ENCODE measurements around the gene THSD7B. TPM values are rescaled to one million over a fixed set of nuclear protein-coding genes. Genes with fewer than 3 reads are reported as not detected.

The THSD7B gene
- total and polyA plus RNA-seq, 9 donors: 0.10 to 0.82 (median 0.37) TPM; not detected in 1

DNA sequence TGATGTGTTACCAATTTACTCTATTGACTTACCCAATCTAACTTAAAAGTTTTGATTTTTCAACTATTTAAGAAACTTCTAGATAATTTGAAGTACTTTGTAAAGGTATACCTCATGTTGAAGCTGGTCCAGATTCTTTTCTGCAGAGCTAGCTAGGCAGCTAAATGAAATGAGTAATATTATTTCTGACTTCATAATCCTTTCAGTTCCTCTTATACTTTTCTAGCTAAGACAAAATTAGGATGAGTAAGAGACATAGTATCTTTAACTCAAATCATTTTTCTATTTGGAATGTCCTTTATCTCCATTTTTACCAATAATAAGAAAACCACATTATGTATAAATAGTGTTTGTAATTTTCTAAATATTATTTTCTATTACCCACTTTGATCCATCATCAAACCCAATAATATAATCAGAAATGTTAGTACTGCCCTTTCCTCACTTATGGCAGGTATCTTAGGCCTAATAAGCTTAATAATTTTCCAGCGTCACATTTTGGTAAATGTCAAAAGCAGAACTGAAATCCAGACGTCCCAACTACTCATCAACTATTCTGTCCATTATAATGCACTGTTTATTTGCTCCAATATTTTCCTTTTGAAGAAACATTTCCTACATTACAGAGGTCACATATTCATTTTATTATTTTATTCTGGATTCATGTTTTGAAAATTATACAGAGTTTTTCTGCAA lies 456.6 kb downstream of the THSD7B start:
- no peak overlapping the region for H3K4me3 ChIP-seq
- H3K4me1 ChIP-seq (ENCODE audit: insufficient read depth): no peaks in the 10 kb centered on the region
- no peaks in the 10 kb centered on the region for H3K27me3 ChIP-seq
- TF ChIP-seq, protein P1, sequence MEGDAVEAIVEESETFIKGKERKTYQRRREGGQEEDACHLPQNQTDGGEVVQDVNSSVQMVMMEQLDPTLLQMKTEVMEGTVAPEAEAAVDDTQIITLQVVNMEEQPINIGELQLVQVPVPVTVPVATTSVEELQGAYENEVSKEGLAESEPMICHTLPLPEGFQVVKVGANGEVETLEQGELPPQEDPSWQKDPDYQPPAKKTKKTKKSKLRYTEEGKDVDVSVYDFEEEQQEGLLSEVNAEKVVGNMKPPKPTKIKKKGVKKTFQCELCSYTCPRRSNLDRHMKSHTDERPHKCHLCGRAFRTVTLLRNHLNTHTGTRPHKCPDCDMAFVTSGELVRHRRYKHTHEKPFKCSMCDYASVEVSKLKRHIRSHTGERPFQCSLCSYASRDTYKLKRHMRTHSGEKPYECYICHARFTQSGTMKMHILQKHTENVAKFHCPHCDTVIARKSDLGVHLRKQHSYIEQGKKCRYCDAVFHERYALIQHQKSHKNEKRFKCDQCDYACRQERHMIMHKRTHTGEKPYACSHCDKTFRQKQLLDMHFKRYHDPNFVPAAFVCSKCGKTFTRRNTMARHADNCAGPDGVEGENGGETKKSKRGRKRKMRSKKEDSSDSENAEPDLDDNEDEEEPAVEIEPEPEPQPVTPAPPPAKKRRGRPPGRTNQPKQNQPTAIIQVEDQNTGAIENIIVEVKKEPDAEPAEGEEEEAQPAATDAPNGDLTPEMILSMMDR (IDR thresholded peaks at IDR 0.05): no peak
- no peak for TF ChIP-seq POLR2A (IDR thresholded peaks at IDR 0.05)
- no peak for TF ChIP-seq EP300 (IDR thresholded peaks at IDR 0.05)
- no peak for DNase-seq
- intact Hi-C loops (cut with DNase I): no loop called here
- H3K9me3 ChIP-seq: no peaks in the 10 kb centered on the region
- 64 to 83% (median 80%) methylated on average over 2 of the region's 2 CpGs for WGBS, 3 donors
- no peaks in the 10 kb centered on the region for H3K36me3 ChIP-seq
- H3K27ac ChIP-seq: no peak overlapping the region

DNA sequence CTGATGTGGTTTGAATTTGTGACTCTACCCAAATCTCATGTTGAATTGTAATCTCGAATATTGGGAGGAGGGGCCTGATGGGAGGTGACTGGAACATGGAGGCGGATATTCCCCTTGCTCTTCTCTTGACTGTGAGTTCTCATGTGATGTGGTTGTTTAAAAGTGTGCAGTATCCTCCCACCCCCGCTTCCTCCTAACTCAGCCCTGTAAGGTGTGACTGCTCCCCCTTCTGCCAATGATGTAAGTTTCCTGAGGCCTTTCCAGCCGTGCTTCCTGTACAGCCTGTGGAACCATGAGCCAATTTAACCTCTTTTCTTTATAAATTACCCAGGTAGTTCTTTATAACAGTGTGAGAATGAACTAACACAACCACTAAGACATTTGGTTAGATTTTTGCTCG lies 458.4 kb downstream of the THSD7B start:
- intact Hi-C loops (cut with DNase I): no loop called here
- Histone ChIP-seq H3K27ac (no peak overlapping the region), H3K4me1 (ENCODE audit: insufficient read depth) (no peaks in the 10 kb centered on the region), H3K36me3 (no peaks in the 10 kb centered on the region), H3K9me3 (no peaks in the 10 kb centered on the region), H3K27me3 (no peaks in the 10 kb centered on the region), H3K4me3 (no peak overlapping the region)
- 76 to 81% (median 79%) methylated on average over 5 of the region's 5 CpGs for WGBS, 3 donors
- no peak for DNase-seq
- TF ChIP-seq EP300 (IDR thresholded peaks at IDR 0.05) (no peak), POLR2A (IDR thresholded peaks at IDR 0.05) (no peak)
- TF ChIP-seq, protein P1 (IDR thresholded peaks at IDR 0.05): no peak

DNA sequence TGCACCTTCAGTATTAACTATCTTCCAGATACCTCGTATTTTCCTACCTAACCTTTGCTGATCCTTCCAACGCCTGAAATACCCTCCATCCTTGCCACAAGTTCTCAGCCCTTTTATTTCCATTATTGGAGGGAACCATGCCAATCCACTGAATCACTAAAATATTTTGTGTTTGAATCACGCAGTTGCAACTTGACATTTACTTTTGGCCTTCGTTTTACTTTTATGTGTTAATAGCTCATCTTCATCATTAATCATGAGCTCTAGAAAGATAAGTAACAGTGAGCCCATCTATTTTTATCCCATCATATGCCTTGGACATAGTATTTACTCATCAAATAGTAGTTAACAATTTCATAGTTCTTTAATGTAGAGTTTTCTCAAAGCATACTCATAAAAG lies 463.2 kb downstream of the THSD7B start:
- DNase-seq: no peak
- 43 to 48% (median 47%) methylated on average over 4 of the region's 4 CpGs for WGBS, 3 donors
- Histone ChIP-seq H3K27me3 (no peaks in the 10 kb centered on the region), H3K4me3 (no peak overlapping the region), H3K4me1 (ENCODE audit: insufficient read depth) (no peaks in the 10 kb centered on the region), H3K27ac (no peak overlapping the region), H3K9me3 (no peaks in the 10 kb centered on the region), H3K36me3 (no peaks in the 10 kb centered on the region)
- intact Hi-C loops (cut with DNase I): no loop called here
- TF ChIP-seq, protein P1 (IDR thresholded peaks at IDR 0.05): no peak
- TF ChIP-seq EP300 (IDR thresholded peaks at IDR 0.05) (no peak), POLR2A (IDR thresholded peaks at IDR 0.05) (no peak)

DNA sequence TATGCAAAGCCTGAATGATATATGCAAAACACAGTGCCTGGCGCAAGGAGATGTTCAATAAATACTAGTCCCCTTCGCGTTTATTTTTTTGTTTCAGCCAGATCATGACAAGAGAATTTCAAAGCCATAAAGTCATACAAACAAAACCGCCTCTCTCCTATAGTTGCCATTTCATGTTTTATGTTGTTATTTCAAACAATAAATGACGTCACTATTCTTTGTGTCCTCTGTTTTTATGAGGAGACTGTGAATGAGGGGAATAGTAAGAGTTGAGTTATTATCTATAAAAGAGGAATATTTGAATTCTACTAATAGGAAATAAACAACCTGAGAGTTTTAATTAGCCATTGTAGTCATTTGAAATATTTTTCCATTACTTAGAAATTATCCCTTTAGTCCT lies 464.5 kb downstream of the THSD7B start:
- DNase-seq: no peak
- TF ChIP-seq EP300 (IDR thresholded peaks at IDR 0.05) (no peak), POLR2A (IDR thresholded peaks at IDR 0.05) (no peak)
- TF ChIP-seq, protein P1 (IDR thresholded peaks at IDR 0.05): no peak
- Histone ChIP-seq H3K27ac (no peak overlapping the region), H3K4me1 (ENCODE audit: insufficient read depth) (no peaks in the 10 kb centered on the region), H3K36me3 (no peaks in the 10 kb centered on the region), H3K4me3 (no peak overlapping the region), H3K27me3 (no peaks in the 10 kb centered on the region), H3K9me3 (no peaks in the 10 kb centered on the region)
- intact Hi-C loops (cut with DNase I): no loop called here
- whole genome bisulfite sequencing, 3 donors: 62 to 79% (median 64%) methylated on average over 5 of the region's 5 CpGs
